GM20431 (cell line): Measurements from ENCODE around the gene NEUROG2.
"Not testable (repeated sequence)": the region's sequence is repeated elsewhere in the genome, so short reads cannot be mapped to it uniquely, and the experiment has no call there.

Experiments used
- in situ Hi-C: fragments of 300-500 bp; cut with MseI, MboI; formaldehyde crosslinking; loops from one replicate; pipeline ENCODE4 v1.15.0; 2020; ENCODE audit warnings: low sequenced_read_pairs; ENCODE audit not compliant: unreplicated experiment

NEUROG2 gene

DNA sequence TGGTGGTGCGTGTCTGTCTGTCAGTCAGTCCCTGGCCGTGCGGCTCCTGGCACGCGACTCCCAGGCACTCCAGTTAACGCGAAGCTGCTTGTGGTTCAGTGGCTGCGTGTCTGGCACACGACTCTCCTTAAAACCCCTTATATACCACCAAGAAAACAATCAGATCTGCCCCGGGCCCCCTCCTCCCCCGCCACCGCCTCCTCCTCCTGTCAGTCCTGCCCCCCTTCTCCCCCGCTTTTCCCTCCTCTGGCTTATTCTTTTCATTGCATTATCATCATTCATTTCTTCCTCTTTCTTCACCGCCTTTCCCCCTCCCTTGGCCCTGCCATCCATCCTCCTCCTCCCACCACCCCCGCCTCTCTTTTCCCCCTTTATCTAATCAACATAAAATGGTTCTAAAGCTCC lies at the start of gene NEUROG2:
NEUROG2 (minus strand) TSS at position 115 of the 405 bp plus-strand sequence. CDS start 705 bp downstream, outside the sequence.
- in situ Hi-C loops: loop anchor here (25.0 kb wide), 1 partner anchor 404 kb away; no protein-coding TSS in a partner anchor

DNA sequence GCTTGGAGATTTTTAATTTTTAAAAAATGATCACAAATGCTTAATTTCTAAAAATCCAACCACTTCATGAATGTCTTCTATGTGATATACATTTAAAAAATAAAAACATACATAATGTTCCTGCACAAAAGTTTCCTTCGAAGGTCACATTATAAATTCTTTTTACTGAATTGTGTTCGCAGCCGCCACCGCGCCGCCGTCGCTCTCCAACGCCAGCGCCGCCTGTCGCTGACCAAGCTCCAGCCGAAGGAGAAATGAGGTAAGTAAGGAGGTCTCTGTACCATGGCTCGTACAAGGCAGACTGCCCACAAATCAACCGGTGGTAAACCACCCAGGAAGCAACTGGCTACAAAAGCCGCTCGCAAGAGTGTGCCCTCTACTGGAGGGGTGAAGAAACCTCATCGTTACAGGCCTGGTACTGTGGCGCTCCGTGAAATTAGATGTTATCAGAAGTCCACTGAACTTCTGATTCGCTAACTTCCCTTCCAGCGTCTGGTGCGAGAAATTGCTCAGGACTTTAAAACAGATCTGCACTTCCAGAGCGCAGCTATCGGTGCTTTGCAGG lies 48.8 kb upstream of the NEUROG2 start:
- in situ Hi-C loops: no loop called here

DNA sequence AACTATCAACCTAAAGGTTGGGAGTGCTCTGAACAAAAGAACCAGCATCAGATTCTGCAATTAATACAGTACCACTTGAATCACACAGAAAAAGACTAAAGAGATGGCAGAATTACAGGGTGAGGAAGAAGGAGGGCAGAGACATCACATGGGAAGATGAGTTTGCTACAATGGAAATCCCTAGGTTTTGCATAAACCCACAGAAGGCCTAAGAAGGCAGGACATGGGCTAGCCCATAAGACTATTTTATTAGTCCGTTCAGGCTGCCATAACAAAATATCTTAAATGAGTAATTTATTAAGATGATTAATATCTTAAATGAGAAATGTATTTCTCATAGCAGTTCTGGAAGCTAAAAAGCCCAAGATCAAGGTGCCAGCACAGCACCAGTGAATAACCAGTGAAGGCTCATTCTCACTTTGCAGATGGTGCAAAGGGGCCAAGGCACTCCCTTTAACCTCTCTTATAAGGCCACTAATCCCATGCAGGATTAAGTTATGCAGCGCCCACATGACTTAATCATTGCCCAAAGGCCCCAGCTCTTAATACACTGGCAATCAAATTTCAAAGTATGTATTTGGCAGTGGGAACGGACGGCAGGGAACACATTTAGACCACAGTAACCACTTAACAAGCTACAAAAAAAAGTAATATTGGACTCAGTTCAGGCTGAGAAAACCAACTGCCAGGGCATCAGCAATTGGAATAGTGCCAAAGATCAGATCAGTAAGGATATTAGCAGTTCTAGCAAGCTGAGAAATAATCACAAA lies 47.6 kb upstream of the NEUROG2 start:
- in situ Hi-C loops: no loop called here

DNA sequence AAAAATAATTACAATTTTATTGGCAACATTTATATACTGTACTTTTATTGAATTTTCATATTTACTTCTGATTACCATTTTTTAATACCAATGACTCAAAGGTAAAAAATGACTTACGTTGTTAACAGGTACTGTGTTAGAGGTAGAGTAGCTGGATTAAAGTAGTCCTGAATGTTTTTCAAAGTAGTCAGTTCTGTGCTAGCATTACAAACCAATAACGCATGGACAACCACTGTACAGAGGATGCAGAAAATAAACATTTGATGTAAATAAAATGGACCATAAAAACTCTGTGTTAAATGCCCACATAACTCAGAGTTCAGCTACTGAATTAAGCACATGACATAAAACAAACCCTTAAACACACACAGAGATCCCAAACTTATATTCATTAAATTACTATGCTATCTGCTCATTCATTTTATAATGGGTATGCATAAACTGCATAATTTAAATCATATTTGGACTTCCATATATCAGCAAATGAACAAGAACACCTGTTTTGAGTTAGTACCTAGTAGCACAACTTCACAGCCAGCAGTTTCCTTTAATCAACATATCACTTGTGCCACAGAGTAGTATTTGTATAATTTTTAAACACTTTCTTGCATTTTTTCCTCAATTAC lies 46.4 kb upstream of the NEUROG2 start:
- in situ Hi-C loops: no loop called here

DNA sequence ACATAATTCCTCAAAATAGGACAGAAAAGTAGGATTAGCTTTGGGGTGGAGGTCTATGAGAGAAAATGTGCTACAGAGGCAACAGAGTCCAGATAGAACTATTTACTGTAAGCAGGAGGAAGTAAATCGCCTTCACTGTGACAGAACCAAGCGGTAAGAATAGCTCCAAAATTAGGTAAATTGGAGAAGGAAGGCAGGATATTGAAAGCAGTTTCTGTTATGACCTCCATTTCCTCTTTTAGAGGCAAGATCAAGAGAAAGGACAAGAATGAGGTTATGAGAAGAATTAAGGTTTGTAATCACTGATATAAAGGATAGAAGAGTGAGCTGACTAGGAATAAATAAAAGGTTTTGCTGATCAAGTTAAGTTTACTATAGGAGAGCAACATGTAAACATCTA lies 44.1 kb upstream of the NEUROG2 start:
- in situ Hi-C loops: no loop called here

DNA sequence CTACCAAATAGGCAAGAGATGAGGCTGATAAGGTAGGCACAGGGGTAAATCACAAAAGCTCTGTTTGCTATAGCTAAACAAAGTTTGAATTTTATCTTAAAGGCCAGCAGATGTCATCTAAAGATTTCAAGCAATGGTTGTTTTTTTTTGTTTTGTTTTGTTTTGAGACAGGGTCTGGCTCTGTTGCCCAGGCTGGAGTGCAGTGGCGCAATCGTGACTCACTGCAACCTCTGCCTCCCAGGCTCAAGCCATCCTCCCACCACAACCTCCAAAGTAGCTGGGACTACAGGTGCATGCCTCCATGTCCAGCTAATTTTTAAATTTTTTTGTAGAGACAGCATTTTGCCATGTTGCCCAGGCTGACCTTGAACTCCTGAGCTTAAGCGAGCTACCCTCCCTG lies 43.1 kb upstream of the NEUROG2 start:
- in situ Hi-C loops: no loop called here

DNA sequence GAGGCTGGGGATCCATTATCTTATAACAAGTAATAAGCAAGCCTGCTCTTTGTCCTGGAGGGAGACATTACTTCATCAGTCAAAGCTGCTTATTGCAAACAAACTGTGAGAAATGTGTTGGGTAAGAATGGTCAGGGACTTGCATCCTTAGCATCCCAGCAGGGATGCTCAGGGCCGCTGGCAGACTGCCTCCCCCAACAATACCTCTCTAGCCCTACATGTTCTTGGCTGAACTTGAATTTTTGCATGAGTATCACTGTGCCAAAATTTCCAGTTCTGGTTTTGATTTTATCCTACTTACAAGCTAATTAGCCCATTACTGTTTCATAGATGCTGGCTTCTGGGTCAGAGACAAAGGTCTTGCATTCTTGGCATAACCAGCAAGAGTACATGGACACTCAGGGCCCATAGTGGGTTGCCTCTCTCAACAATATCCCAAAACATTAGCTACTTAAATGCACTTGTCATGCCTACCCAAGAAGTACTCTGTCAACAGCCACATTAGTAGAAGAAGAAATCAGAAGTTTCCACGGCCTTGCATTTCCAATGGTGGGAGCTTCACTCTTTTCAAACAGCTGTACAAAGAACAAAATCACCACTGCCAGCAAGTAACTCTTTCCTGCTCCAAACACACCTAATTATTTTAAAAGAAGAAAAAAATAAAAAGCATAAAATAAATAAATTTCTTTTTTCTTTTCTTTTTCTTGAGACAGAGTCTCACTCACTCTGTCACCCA lies 41.9 kb upstream of the NEUROG2 start:
- in situ Hi-C loops: no loop called here

DNA sequence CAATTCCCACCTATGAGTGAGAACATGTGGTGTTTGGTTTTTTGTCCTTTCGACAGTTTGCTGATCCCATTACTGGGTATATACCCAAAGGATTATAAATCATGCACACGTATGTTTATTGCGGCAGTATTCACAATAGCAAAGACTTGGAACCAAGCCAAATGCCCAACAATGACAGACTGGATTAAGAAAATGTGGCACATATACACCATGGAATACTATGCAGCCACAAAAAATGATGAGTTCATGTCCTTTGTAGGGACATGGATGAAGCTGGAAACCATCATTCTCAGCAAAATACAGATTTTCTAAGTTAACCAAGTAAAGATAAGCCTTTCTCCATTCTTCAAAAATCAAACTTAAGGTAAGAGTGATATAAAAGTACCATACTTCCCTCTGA lies 38.3 kb upstream of the NEUROG2 start:
- in situ Hi-C loops: not testable (repeated sequence)

DNA sequence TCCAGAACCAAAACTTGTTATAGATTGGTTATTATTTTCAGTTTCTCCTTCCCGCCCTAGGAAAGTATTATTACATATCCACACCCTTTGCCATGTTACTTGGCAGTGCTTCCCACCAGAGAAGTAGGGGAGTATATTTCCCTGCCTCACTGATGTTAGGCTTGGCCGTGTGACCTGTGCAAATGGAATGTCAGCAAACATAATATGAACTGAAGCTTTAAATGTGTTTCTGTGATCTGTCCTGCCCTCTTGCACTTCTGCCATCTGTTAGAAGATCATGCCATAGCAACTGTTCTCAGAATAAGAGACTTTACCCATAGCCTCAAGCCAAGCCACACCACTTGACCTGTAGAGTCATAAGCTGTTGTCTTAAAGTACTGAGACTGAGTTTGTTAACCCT lies 36.7 kb upstream of the NEUROG2 start:
- in situ Hi-C loops: no loop called here

DNA sequence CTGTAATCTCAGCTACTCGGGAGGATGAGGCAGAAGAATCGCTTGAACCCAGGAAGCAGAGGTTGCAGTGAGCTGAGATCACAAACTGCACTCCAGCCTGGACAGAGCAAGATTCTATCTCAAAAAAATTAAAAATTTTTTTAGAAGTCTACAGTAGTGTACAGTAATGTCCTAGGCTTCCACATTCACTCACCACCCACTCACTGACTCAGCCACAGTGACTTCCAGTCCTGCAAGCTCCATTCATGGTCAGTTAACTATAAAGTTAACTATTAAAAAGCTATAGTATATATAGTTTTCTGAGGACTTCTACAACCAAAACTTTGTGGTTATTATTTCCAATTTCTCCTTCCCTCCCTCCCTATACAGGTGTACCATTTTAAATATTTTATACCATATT lies 34.7 kb upstream of the NEUROG2 start:
- in situ Hi-C loops: no loop called here

DNA sequence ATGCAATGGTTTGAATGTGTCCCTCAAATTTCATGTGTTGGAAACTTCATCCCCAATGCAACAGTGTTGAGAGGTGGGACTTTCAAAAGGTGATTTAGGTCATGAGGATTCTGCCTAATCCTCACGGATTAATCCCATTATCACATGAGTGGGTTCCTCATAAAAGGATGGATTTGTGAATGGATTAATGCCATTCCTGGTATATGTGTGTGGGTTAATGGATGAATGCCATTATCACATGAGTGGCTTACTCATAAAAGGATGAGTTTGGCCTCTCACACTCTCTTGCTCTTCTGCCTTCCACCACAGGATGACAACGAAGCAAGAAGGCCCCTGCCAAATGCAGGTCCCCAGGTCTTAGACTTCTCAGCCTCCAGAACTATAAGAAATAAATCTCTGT lies 30.5 kb upstream of the NEUROG2 start:
- in situ Hi-C loops: no loop called here

DNA sequence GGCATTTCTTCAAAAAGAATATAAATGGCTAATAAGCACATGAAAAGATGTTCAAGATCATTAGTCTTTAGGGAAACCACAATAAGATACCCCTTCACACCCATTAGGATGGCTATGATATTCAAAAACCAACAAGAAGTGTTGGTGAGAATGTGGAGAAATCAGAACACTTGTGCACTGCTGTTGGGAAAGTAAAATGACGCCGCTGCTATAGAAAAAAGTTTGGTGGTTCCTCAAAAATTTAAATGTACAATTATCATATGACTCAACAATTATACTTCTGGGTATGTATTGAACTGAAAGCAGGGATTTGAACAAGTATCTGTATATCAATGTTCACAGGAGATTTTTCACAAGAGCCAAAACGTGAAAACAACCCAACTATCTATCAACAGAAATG lies 29.4 kb upstream of the NEUROG2 start:
- in situ Hi-C loops: no loop called here

DNA sequence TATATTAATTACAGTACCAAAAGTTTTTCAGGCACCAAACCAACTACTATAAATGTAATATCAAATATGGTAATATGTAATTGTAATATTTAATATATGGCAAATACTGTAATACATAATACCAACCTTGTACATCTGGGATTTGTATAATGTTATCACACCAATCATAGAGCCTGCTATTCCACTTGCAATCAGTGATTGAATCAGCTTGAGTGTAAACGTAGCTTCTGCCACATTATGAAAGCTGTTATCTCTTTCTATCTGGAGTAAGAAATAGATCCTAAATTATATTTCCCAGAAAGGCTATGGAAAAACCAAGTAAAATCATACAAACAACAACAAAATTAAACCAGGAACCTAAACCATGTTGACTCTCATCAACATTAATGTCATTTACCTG lies 24.7 kb upstream of the NEUROG2 start:
- in situ Hi-C loops: no loop called here

DNA sequence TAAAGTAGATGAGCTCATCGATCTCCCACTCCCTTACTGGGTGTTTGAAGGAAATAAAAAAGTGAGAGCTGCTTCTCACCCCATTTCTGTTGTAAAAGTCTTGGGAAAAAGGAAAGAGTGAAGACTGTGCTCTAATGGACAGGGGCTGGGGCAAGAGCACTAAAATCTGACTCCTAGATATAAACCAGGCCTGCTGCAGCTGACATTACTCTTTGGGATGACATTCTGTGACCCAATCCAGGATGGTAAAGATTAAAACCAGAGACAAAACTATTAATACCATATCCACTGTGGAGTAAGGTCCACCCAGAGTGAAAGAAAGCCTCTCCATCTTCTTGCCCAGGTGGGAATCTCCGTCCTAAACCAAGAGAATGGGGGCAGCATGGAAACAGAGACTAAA lies 20.1 kb upstream of the NEUROG2 start:
- in situ Hi-C loops: no loop called here

DNA sequence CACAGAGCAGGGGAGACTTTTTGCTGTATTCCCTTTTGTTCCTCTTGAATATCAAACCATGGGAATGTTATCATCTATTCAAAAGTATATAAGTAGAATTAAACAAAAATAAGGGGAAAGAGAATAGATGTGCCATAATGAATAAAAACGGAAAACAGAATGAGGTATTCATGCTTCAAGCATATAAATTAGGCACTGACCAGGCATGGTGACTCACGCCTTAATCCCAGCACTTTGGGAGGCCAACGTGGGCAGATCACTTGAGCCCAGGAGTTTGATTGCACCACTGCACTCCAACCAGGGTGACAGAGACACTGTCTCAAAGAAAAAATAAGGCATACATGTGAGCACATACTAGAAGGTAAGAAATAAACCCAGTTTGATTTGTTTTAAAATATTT lies 16.3 kb upstream of the NEUROG2 start:
- in situ Hi-C loops: no loop called here

DNA sequence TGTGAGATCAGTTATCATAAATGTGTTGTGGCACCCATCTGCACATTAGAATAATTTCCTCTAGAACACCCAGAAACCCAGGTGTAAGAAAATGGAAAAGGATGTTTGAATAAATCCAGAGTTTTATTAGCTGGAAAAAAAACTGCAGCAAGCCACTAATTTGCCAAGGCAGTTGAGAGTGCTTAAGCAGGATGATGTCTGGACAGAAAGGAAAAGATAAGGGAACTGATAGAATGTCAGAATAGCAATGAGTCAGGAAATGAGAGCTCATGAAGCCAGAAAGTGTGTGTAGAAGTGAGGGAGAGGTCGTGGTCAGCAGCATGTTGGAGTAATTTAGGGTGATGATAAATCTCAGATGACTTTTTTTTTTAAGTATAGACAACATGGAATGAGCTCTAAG lies 15.2 kb upstream of the NEUROG2 start:
- in situ Hi-C loops: no loop called here

DNA sequence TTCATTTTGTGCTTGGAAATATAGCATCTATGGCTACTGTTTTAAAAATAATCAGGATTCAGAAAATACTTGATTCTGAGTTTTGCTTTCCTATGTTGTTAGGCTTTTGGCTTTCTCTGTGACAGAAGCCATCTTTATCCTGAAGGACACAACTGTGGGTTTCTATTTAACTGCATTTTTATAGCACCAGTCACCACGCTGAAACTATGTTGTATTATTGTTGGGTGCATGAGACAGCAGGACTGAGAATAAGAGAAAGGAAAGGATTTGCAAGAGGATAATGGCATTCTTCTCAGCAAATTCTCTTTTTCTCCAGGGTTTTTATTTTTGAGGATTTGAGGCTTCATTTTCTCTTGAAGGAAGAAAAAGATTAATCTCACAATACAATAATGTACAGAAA lies 10.1 kb upstream of the NEUROG2 start:
- in situ Hi-C loops: loop anchor here (10.0 kb wide), 1 partner anchor 201 kb away; no protein-coding TSS in a partner anchor

DNA sequence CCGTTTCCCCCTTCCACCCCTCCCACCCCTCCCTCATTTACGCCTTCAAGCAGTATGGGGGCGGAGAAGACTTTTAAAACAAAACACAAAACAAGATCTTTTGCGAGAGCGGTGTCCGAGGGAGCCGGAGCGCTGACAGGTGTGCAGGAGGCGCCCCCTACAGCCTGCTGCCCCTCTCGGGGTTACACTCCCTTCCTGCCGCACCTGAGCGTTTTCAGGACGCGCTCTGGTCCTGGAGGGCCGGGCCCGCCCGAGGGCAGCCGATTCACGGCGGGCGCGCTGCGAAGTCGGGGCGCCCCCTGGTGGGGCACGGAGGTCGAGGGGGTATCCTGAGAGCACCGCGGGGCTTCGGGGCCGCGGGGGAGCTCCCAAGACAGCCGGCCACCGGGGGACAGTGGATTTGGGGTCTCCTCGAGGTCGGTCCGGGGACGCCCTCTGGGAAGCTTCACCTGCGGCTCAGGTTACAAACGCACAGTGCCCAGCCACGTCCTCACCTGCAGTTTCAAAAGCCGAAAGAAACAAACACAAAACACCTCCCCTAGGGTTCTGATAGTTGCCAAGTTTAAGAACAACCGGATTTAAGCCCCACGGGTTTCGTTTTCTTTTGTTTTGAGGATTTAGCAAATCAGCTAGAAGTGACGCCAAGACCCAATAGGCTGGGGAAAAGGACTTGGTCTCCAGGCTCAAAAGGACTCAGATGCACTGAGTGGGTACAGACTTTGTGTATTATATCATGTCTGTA lies 8.0 kb upstream of the NEUROG2 start:
- in situ Hi-C loops: loop anchor here (10.0 to 25.0 kb wide), 2 partner anchors 199 to 412 kb away; no protein-coding TSS in a partner anchor

DNA sequence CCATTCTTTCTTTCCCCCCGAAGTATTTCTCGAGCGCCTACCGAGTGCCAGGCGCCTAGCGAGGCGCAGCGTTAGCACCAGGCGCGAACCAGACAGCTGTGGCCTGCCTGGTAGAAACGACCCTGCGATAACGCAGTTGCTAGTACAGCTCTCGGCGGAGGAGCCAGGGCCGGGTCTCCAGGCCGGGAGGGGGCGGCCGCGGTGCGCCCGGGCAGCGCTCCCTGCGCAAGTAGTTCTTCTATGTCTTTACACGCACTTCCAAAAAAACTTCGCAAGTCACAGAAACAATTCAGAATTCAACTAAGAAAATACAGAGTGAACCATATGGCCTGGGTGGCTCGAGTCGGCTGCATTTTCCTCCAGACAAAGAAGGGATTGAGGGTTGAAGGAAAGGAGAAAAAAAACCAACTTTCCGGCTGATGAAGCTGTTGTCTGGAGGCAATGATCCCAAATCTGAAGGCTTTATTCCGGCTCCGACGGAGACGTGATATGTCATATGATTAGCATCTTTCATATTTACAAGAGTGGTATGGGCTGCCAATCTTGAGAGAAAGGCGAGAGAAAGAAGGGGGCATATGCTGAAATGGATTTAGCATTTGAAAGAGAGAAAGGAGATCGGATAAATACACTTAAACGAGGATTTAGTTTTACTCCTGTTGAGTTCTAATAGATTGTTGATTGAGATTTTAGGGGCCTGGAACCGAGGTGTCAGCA lies 7.2 kb upstream of the NEUROG2 start:
- in situ Hi-C loops: loop anchor here (10.0 to 25.0 kb wide), 2 partner anchors 198 to 411 kb away; no protein-coding TSS in a partner anchor
